Cardiac fibroblast (primary cell): ENCODE measurements around the gene PRSS36.
"Not testable (repeated sequence)": the region's sequence is repeated elsewhere in the genome, so short reads cannot be mapped to it uniquely, and the experiment has no call there.

Source experiments
- DNase-seq, 2 donors: peaks; one replicate each; pipeline versions ENCODE4 v3.0.0 to v3.0.0-alpha.2; 2010; ENCODE audit warnings: low read depth in 2 of 2
- H3K4me3 ChIP-seq, 2 donors: replicated peaks in 1 of 2; 1 replicate in 1 of 2; 2 replicates in 1 of 2; pipeline ENCODE4 v1.5.1; 2011; ENCODE audit warnings: low read depth in 2 of 2, low read length in 2 of 2, mild to moderate bottlenecking in 2 of 2, moderate library complexity in 1 of 2
- CTCF ChIP-seq: IDR thresholded peaks from one replicate; pipeline ENCODE4 v1.5.1; 2011; ENCODE audit warnings: low read depth, mild to moderate bottlenecking, low read length, inconsistent platforms

The PRSS36 gene

GRCh38 chr16:31168848-31169247 is 19.0 kb upstream of the PRSS36 start:
- no peak overlapping the region for H3K4me3 ChIP-seq
- no peak for DNase-seq
- TF ChIP-seq CTCF, result no peak

- no peak overlapping the region for H3K4me3 ChIP-seq
- no peak for DNase-seq
- no peak for TF ChIP-seq CTCF
These were observed 17.4 kb upstream of the PRSS36 start for GRCh38 chr16:31167315-31167714.

- TF ChIP-seq CTCF, result no peak
- no peak overlapping the region for H3K4me3 ChIP-seq
- DNase-seq, result no peak
These were observed 7.3 kb upstream of the PRSS36 start for GRCh38 chr16:31157136-31157535.

GRCh38 chr16:31150976-31151375 is 1.1 kb upstream of the PRSS36 start:
- not testable (repeated sequence) for H3K4me3 ChIP-seq, DNase-seq

- no peak overlapping the region for H3K4me3 ChIP-seq
These were observed 534 bp downstream of the PRSS36 start for GRCh38 chr16:31149332-31149731.

GRCh38 chr16:31148896-31149295 is 970 bp downstream of the PRSS36 start:
- no peak for DNase-seq
- no peak overlapping the region for H3K4me3 ChIP-seq
- TF ChIP-seq CTCF, result no peak

More at GRCh38 chr16:31149332-31149731, 534 bp downstream of the PRSS36 start:
- DNase-seq, result no peak
- no peak for TF ChIP-seq CTCF

GRCh38 chr16:31148281-31148728 is 1.6 kb downstream of the PRSS36 start:
- no peak overlapping the region for H3K4me3 ChIP-seq
- DNase-seq, result no peak
- no peak for TF ChIP-seq CTCF

GRCh38 chr16:31147574-31147973 is 2.3 kb downstream of the PRSS36 start:
- no peak for DNase-seq
- no peak overlapping the region for H3K4me3 ChIP-seq
- TF ChIP-seq CTCF, result no peak
